ENCODE measurements around the gene P4HA1. TPM values are rescaled to one million over a fixed set of nuclear protein-coding genes. Genes with fewer than 3 reads are reported as not detected.
"Not testable (repeated sequence)": the region's sequence is repeated elsewhere in the genome, so short reads cannot be mapped to it uniquely, and the experiment has no call there.

P4HA1 gene
- total RNA-seq, 1 donor from 2014 or later: 116 TPM

- no peak for DNase-seq (ENCODE audit: low read depth)
- H3K4me3 ChIP-seq (ENCODE audit: low read depth, low read length): no peak overlapping the region
- no peak for TF ChIP-seq CTCF (conservative IDR thresholded peaks at IDR 0.05; ENCODE audit: low read depth, low read length)
Measured at GRCh38 chr10:73044378-73045285, 52.0 kb downstream of the P4HA1 start.

- TF ChIP-seq CTCF (conservative IDR thresholded peaks at IDR 0.05; ENCODE audit: low read depth, low read length): no peak
- DNase-seq (ENCODE audit: low read depth): no peak
- no peak overlapping the region for H3K4me3 ChIP-seq (ENCODE audit: low read depth, low read length)
Measured at GRCh38 chr10:73043766-73044377, 52.8 kb downstream of the P4HA1 start.

- no peak overlapping the region for H3K4me3 ChIP-seq (ENCODE audit: low read depth, low read length)
- no peak for DNase-seq (ENCODE audit: low read depth)
- no peak for TF ChIP-seq CTCF (conservative IDR thresholded peaks at IDR 0.05; ENCODE audit: low read depth, low read length)
Measured at GRCh38 chr10:73043319-73043718, 53.3 kb downstream of the P4HA1 start.

GRCh38 chr10:73042130-73042529 lies 54.5 kb downstream of the P4HA1 start:
- TF ChIP-seq CTCF (conservative IDR thresholded peaks at IDR 0.05; ENCODE audit: low read depth, low read length): no peak
- no peak overlapping the region for H3K4me3 ChIP-seq (ENCODE audit: low read depth, low read length)
- no peak for DNase-seq (ENCODE audit: low read depth)

GRCh38 chr10:73039635-73040034 lies 57.0 kb downstream of the P4HA1 start:
- no peak for DNase-seq (ENCODE audit: low read depth)
- TF ChIP-seq CTCF (conservative IDR thresholded peaks at IDR 0.05; ENCODE audit: low read depth, low read length): no peak
- H3K4me3 ChIP-seq (ENCODE audit: low read depth, low read length): no peak overlapping the region

- H3K4me3 ChIP-seq (ENCODE audit: low read depth, low read length); DNase-seq (ENCODE audit: low read depth): not testable (repeated sequence)
Measured at GRCh38 chr10:73036285-73036684, 60.4 kb downstream of the P4HA1 start.

GRCh38 chr10:73032536-73032935 lies 64.1 kb downstream of the P4HA1 start:
- no peak overlapping the region for H3K4me3 ChIP-seq (ENCODE audit: low read depth, low read length)
- no peak for DNase-seq (ENCODE audit: low read depth)
- TF ChIP-seq CTCF (conservative IDR thresholded peaks at IDR 0.05; ENCODE audit: low read depth, low read length): no peak

GRCh38 chr10:73026623-73027022 lies 70.0 kb downstream of the P4HA1 start:
- not testable (repeated sequence) for H3K4me3 ChIP-seq (ENCODE audit: low read depth, low read length); DNase-seq (ENCODE audit: low read depth)

- not testable (repeated sequence) for H3K4me3 ChIP-seq (ENCODE audit: low read depth, low read length); DNase-seq (ENCODE audit: low read depth)
Measured at GRCh38 chr10:73023455-73024070, 73.1 kb downstream of the P4HA1 start.

- H3K4me3 ChIP-seq (ENCODE audit: low read depth, low read length); DNase-seq (ENCODE audit: low read depth): not testable (repeated sequence)
Measured at GRCh38 chr10:73022961-73023360, 73.7 kb downstream of the P4HA1 start.
